Cerebellar cortex (tissue), 1 donor: Measurements from ENCODE around the gene RRP7A.
"Not testable (repeated sequence)": the region's sequence is repeated elsewhere in the genome, so short reads cannot be mapped to it uniquely, and the experiment has no call there.

ENCODE experiments used
- DNase-seq: peaks from one replicate; pipeline ENCODE4 v3.0.0-alpha.2; 2015; ENCODE audit warnings: low spot score

The RRP7A gene, protein sequence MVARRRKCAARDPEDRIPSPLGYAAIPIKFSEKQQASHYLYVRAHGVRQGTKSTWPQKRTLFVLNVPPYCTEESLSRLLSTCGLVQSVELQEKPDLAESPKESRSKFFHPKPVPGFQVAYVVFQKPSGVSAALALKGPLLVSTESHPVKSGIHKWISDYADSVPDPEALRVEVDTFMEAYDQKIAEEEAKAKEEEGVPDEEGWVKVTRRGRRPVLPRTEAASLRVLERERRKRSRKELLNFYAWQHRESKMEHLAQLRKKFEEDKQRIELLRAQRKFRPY

DNA sequence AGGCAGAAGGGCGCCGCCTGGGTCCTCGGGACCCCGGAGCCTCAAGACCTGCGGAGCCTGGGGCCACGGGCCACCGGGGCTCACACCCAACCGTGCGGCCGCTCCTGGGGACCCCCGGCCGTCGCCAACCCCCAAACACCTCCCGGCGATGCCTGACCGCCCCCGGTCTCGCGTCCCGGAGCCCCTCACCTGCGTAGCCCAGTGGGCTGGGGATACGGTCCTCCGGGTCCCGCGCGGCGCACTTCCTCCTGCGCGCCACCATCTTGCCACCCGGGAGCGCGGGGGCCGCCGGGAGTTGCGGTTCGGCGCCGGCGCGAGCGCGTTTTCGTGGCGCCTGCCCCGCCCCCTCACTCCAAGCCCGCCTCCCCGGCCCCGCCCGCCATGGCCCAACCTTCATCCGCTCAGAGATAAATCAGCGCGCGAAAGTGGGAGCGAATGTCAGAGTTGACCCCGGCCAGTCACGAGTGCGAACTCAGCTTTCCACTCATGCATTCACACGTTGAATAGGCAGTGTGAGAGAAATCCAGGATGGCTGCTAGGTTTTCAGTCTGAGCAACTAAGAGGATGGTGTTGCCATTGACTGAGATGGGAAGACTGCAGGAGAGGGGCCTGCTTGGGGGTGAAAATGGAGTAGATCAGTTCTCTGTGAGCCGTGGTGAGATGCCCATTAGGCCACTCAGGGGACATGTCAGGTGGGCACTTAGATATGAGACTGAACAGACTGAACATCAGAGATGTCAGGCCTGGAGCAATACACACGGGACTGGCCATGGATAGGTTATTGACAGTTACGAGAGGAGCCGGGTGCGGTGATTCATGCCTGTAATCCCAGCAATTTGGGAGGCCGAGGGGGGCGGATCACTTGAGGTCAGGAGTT is at the start of gene RRP7A:
Gene RRP7A, minus strand, starts transcription at position 272 of the 877 bp plus-strand sequence. Its CDS starts 10 bp downstream, at position 262.
- peak; percentile 72 for DNase-seq

DNA sequence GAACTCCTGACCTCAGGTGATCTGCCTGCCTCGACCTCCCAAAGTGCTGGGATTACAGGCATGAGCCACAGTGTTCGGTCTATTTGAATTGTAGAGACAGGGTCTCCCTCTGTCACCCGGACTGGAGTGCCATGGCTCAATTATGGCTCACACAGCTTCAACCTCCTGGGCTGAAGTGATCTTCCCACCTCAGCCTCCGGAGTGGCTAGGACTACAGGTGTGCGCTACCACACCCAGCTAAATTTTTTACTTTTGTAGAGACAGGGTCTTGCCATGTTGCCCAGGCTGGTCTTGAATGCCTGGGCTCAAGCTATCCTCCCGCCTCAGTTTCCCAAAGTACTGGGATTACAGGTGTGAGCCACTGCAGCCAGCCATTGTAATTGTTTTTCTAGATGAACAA is 48.4 kb upstream of the RRP7A start:
- DNase-seq, result not testable (repeated sequence)

DNA sequence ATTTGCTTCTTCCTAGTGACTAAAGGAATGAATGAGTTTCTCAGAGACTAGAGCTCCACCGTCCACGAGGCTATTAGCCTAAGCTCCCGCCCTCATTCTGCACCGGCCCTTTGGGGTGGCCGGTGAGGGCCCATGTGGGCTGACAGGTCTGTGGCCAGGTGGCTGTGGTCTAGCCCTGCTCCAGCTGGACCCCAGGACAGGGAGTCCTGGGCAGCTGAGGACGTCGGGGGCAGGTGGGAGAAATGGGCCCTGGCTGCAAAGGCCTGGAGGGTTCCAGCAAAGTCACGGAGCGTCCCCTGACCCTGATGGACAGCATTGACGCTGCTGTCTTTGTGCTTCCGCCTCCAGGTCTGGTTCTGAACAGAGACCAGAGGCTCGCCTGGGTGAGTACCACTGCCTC is 46.4 kb upstream of the RRP7A start:
- no peak for DNase-seq

DNA sequence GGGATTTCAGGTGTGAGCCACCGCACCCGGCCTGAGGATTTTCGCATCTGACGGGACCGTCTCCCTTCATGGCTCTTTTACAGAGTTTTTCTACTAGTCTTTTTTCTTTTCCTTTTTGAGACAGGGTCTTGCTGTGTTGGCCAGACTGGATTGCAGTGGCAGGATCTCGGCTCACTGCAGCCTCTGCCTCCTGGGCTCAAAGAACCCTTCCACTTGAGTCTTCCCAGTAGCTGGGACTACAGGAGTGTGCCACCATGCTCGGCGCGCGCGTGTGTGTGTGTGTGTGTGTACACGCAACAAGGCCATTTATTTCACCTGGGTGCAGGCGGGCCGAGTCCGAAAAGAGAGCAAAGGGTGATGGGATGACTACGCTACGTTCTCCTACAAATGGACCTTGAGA is 45.1 kb upstream of the RRP7A start:
- no peak for DNase-seq

DNA sequence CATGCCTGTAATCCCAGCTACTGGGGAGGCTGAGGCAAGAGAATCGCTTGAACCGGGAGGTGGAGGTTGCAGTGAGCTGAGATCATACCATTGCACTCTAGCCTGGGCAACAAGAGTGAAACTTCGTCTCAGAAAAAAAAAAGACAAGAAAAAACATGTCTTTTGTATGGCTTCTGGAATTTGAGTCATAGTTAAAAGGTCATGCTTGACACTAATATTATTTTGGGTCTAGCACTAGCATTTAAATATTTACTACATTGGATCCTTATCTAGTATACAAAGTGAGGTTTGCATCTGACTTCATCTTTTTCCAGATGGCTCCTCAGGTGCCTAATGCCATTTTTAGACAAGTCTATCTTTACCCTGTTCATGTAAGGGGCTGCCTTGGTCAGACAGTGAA is 44.3 kb upstream of the RRP7A start:
- not testable (repeated sequence) for DNase-seq

DNA sequence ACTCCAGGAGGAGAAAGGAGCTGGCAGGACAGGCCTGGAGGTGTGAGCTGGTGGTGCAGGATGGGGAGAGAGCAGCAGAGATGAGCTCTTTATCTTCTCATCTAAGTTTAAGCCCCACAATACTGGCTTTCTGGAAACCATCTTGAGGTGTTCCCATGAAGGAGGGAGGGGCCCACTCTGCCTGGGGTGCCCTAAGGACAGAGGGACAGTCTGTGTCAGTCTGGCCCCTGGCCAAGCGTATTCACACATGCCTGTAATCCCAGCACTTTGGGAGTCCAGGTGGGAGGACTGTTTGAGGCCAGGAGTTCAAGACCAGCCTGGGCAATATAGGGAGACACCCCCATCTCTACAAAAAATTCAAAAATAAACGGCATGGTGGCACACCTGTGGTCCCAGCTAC is 43.1 kb upstream of the RRP7A start:
- no peak for DNase-seq

DNA sequence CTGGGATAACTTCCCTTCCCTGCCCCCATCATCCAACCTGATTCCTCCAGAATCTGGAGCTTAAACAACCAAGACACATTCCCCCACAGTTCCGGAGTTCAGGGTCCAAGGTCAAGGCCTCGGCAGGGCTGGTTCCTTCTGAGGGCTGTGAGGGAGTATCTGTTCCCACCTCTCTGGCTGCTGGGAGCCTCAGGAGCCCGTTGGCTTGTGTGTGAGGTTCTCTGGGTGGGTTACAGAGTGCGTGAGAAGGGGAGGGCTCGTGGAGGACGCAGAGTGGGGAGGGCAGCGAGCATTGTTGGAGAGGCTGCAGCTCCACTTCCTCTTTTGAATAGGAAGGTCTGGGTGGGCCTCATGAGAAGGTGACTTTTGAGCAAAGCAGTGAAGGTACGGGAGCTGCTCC is 42.7 kb upstream of the RRP7A start:
- no peak for DNase-seq

DNA sequence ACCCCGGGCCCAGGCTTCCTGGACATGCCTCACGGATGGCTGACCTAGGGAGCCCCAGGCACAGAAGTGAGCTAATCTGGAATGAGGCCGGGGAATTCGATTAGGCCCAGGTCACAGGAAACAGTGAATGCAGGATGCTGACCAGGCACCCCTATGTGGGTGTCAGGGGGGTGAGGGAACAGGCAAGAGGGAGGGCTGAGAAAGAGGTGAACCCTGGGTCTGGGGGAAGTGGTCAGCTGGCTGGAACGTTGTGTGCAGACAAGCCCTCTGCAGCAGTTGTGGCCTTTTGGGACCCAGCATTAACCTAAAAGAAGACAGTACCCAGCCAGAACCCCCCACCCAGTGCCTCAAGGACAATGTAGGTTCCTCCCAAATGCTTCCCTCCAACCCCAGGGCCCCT is 42.3 kb upstream of the RRP7A start:
- no peak for DNase-seq

DNA sequence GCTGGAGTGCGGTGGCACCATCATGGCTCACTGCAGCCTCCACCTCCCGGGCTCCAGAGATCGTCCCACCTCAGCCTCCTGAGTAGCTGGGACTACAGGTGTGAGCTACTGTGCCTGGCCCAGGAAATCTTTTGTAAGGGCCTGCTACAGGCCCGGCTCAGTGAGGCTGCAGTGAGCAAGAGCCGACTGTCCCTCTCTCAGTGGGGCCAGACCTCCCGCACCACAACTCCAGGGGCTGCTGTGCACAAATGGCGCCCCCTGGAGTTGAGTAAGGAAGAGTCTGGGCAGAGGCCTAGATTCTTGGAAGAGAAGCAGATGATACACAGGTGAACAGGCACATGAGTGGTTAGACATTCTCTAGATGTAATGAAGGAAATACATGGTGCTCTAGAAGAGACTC is 41.2 kb upstream of the RRP7A start:
- DNase-seq, result peak; percentile 44

DNA sequence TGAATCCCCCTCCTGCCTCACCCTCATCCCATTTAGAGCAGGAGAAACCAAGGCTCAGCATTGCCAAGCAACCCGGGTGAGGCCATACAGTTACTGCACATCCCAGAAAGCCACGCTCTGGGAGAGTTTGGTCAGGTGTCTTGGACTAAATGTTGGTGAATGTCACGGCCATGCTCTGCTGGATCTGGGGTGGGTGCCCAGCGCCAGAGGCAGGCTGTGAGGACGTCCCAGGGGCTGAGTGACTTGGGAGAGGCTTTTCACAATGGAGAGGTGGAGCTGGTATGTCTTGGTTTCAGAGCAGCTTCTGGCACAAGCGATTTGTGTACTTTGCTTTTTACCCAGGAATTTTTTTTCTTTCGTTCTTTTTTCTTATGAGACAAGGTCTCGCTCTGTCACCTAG is 40.8 kb upstream of the RRP7A start:
- DNase-seq, result no peak

DNA sequence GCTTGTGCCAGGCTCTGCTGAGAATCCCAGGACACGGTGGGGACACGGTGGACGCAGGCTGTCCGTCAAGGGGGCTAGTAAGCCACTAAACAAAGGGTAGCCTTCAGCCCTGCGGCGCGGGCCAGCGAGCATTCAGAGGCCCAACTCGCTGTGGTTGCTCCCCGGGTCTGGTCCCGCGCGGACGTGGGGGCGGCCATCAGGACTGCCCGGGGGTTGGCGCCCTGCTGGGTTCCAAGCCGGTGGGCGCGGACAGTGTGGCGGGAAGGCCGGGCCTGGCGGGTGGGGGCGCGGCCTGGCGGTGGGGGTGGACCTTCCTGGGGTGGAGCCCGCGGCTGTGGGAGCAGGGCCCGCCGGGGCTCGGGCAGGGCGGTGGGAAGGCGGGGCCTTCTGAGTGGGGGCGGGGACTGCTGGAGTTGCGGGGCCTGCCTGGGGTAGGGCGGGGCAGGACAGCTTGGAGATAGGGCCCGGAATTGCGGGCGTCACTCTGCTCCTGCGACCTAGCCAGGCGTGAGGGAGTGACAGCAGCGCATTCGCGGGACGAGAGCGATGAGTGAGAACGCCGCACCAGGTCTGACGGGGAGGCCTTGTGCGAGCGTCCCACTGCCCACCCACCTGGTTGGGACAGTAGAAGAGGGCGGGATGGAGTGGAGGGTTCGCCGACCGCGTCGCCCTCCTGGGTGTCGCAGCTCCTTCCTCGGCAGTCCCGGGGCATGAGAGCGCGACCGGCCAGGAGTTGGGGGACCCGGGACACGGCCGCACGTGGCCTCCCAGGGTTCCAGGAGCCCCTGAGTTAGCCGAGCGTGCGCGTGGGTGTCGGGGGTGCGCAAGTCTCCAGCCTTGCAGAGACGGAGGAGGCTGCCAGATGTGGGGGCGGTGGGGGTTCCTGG is 34.1 kb upstream of the RRP7A start, which contains the start of gene SERHL2:
Gene SERHL2, plus strand, starts transcription at position 482 of the 887 bp plus-strand sequence. Its CDS starts 65 bp downstream, at position 547.
- peak; percentile 36 for DNase-seq

DNA sequence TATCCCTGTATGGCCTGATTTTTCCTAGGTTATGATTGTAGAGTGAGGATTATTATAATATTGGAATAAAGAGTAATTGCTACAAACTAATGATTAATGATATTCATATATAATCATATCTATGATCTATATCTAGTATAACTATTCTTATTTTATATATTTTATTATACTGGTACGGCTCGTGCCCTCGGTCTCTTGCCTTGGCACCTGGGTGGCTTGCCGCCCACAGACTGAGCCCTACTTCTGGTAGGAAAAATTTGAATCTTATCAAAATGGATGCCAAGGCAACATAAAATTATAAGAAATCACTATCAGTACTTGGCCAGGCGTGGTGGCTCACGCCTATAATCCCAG is 32.7 kb upstream of the RRP7A start:
- not testable (repeated sequence) for DNase-seq

DNA sequence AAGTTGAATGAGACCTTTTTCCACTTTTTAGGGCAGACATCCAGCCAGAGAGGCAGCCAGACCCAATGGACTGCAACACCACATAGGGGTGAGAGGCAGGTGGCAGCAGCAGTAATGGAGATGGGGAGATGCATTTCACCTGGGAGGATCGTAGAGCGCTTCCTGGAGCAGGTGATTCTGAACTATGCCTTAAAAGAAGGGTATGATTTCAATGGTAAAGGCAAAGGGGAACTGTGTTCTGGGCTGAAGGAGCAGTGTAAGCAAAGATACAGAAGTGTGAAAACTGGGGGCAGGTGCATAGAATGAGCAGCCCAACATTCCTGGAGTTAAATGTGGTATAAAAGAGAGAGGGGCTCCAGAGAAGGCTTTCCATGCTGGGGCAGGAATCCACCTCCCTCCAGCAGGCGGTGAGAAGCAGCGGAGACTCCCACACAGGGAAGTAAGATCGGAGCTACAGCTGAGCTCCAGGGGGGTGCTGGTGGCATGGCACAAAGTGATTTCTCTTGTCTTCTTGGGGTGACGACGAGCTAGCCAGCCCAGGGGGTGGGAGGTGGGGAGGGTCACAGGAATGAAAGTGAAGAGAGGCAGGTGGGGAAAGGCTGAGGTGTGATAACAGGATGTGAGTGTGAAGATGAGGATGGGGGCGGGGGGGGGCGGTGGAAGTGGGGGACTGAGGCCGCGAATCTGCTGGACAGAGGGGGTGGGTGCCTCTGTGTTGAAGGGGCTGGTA is 29.9 kb upstream of the RRP7A start:
- DNase-seq, result no peak

DNA sequence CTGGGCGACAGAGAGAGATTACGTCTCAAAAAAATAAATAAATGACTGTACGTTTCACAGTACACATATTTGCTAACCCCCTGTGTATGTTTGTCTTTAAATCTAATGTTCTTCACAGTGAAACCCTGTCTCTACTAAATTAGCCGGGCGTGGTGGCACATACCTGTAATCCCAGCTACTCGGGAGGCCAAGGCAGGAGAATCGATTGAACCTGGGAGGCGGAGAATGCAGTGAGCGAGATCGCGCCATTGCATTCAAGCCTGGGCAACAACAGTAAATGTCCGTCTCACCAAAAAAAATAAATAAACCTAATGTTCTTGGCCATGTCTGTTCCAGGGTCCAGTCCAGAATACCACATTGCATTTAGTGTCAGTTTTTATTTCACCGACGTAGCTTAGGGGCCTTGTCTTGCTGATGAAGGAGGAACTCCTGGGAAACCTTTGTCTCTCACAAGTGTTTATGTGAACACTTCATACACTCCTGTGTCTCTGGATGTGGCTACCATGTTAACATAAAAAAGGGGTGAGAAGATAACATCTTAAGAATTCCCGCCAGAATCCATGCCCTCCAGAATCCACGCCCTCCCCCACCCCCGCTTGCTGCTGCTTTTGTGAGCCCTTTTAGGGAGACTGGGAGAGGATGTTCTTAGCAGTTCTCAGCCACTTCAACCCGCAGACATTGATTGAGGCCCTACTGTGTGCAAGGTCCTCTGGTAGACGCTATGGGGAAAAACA is 29.2 kb upstream of the RRP7A start:
- DNase-seq, result no peak

DNA sequence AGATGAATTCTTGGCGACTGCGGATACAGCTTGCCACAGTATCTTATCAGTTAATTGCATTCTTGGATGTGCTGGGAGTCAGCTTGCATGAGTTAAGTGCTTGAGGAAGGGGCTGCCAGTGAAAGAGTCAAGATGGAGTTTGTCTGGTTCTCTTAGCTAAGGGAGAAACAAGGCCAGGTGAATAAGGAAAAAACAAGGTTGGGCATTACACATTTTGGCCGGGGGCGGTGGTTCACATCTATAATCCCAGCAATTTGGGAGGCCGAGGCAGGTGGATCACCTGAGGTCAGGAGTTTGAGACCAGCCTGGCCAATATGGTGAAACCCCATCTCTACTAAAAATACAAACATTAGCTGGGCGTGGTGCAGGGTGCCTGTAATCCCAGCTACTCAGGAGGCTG is 28.5 kb upstream of the RRP7A start:
- not testable (repeated sequence) for DNase-seq

DNA sequence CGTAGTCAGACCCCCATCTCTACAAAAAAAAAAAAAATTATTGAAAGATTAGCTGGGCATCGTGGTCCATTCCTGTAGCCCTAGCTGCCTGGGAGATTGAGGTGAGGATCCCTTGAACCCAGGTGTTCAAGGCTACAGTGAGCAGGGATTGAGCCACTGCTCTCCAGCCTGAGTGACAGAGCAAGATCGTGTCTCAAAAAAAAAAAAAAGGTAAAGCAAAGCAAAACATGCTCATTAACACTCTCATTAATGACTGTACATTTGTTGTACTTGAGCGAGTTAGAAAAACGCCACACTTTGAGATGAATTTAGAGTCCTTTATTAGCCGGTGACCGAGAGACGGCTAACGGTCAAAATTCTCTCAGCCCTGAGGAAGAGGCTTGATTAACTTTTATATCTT is 28.0 kb upstream of the RRP7A start:
- no peak for DNase-seq

DNA sequence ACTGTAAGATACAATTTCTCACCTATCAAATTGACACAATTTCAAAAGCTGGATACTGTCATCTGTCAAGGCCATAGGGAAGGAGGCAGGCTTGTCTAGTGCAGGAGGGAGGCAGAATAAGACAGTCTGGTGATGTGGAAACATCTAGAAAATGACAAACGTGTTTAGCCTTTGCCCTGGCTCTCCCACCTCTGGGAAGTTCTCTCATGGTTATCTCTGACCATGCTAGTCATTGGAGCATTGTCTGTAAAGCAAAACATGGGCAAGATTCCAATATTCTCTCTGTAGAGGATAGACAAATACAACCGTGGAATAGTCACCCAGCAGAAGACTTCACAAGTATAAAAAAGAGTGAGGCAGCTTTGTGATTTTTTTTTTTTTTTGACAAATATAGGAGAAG is 25.1 kb upstream of the RRP7A start:
- DNase-seq, result no peak

DNA sequence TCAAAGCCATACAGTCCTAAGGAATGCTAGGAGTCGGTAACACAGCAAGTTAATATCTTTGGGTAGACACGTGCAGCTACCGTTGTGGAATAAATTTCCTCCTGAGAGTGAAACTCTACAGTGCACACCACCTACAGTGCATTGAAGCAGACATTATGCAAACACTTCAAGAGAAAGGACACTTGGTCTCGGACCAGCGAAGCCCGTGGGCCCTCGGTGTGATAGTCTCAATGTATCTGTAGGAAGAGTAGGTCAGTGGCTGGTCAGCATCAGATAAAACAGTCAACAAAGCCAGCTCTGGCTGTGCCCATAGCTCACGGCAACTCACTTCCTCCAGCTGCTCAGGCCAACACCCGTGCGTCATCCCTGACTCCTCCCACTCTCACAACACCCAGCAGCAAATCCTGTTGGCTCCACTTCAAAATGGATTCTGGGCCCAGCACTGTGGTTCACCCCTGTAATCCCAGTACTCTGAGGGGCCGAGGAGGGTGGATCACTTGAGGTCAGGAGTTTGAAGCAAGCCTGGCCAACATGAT is 19.7 kb upstream of the RRP7A start:
- not testable (repeated sequence) for DNase-seq

DNA sequence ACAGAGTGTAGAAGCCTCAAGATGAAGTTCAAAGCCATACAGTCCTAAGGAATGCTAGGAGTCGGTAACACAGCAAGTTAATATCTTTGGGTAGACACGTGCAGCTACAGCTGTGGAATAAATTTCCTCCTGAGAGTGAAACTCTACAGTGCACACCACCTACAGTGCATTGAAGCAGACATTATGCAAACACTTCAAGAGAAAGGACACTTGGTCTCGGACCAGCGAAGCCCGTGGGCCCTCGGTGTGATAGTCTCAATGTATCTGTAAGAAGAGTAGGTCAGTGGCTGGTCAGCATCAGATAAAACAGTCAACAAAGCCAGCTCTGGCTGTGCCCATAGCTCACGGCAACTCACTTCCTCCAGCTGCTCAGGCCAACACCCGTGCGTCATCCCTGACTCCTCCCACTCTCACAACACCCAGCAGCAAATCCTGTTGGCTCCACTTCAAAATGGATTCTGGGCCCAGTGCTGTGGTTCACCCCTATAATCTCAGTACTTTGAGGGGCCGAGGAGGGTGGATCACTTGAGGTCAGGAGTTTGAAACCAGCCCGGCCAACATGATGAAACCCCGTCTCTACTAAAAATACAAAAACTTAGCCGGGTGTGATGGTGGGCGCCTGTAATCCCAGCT is 17.7 kb upstream of the RRP7A start:
- not testable (repeated sequence) for DNase-seq

DNA sequence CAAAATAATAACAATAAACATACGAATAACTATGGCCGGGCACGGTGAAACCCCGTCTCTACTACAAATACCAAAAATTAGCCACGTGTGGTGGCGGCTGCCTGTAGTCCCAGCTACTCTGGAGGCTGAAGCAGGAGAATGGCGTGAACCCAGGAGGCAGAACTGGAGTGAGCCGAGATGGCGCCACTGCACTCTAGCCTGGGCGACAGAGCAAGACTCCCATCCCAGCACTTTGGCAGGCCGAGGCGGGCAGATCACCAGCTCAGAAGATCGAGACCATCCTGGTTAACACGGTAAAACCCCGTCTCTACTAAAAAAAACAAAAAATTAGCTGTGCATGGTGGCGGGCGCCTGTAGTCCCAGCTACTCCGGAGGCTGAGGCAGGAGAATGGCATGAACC is 17.0 kb upstream of the RRP7A start:
- not testable (repeated sequence) for DNase-seq
